Dermis microvascular lymphatic vessel endothelial cell (primary cell): ENCODE data around the gene ABTB1. TPM values are rescaled to one million over a fixed set of nuclear protein-coding genes. Genes with fewer than 3 reads are reported as not detected.

Source experiments
- DNase-seq, 2 donors: peaks; one replicate each; pipeline versions ENCODE4 v3.0.0 to v3.0.0-alpha.2; 2010; ENCODE audit warnings: low read depth in 2 of 2
- total RNA-seq: library from RNA; depleted of rRNA; stranded (reverse); fragments of >200 nt; gene quantifications from 2 replicates; pipeline ENCODE4 v1.2.1, GENCODE V29; 2014

Gene ABTB1
- total RNA-seq, 1 donor from 2014 or later: 7.2 TPM

- no peak for DNase-seq
Measured at GRCh38 chr3:127719369-127719768, 46.6 kb downstream of the ABTB1 start.

GRCh38 chr3:127720161-127720823, 47.5 kb downstream of the ABTB1 start:
- DNase-seq: no peak

- DNase-seq: no peak
Measured at GRCh38 chr3:127720985-127721935, 48.5 kb downstream of the ABTB1 start.

- DNase-seq: no peak
Measured at GRCh38 chr3:127722091-127722784, 49.5 kb downstream of the ABTB1 start.

DNA sequence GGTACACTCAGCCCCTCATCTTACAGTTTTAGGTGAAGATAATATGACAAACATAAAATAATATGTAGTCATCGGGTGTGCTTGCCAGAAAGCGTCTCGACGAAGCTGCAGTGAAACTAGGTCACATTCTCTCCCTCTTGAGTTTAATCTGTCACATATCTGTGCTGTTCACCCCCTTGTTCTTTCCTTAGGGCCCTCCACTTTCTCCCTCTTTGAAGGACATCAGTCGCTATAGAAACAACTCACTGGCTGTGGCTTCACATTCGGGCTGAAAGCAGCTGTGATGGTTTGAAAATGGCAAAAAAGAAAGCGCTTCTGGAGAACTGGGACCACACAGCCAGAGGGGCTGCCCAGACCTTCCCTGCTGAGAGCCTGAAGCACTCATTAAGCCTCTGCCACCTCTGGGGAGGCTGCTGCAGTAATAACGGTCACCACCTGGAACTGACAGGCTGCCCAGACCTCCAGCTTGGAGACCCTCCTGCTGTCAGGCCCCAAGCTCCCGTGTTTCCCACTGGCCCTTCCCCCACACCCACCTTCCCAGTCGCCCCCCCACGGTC, 50.3 kb downstream of the ABTB1 start:
- no peak for DNase-seq

DNA sequence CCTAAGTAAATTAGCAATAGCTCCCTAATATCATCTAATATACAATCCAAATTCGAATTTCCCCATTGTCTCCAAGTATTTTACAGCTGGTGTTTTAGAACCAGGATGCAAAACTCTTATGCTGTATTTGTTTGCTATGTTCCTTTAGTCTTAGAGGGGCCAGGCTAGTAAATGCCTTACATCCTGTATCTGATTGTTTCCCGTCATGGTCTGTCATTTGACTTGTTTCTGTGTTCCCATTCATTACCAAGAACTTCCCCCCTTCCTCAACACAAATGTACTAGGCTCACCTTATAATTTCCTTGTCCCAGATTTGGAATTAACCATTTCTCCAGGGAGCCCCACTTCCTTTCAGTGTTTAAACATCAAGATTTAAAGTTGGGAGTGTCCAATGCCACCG, 54.1 kb downstream of the ABTB1 start:
- DNase-seq: no peak

GRCh38 chr3:127728417-127729015, 55.8 kb downstream of the ABTB1 start:
- DNase-seq: no peak

GRCh38 chr3:127729556-127730056, 56.9 kb downstream of the ABTB1 start:
- no peak for DNase-seq

DNA sequence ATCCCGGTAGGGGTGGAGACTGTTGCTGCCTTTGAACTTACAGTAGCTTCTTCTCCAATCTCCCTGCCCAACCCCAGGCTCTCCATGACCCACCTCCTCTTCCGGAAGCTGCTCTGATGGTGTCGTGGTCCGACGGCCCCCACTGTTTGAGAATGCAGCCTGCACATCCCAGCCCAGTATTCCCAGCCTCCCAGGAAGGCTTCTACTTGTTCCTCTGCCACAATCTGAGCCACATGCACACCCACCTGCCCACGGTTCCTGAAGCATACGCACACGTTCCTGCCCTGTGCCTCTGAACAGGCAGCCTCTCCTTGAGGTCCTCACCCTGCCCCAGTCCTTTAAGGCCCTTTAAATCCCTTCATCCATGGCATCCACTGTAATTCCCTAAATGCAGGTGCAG, 57.4 kb downstream of the ABTB1 start:
- DNase-seq: no peak

Other genes starting within 250 kb of the ABTB1 start
- 23.1 and 30.7 TPM in 2 replicates for gene TPRA1, start 82.2 kb upstream of the ABTB1 start, total RNA-seq
- gene MCM2, start 74.5 kb upstream of the ABTB1 start, total RNA-seq: 38.1 and 58.0 TPM in 2 replicates
- gene PODXL2, start 43.8 kb upstream of the ABTB1 start, total RNA-seq: 0.89 and 1.0 TPM in 2 replicates
- 30.1 and 33.4 TPM in 2 replicates for gene MGLL, start 149.6 kb downstream of the ABTB1 start, total RNA-seq
- not detected in 2 replicates for gene KBTBD12, start 242.3 kb downstream of the ABTB1 start, total RNA-seq